B cell (primary cell): ENCODE data around the gene POLRMT. TPM values are rescaled to one million over a fixed set of nuclear protein-coding genes. Genes with fewer than 3 reads are reported as not detected.

Experiments used
- ATAC-seq: fragments of 200-7000 bp; cut with Tn5 transposase; one replicate; pipeline ENCODE4 v1.10.0; 2021; ENCODE audit warnings: low read depth, mild to moderate bottlenecking, moderate number of reproducible peaks, moderate library complexity
- CTCF ChIA-PET: fragments of 350-600 bp; sonication (Branson Sonifier 250); formaldehyde crosslinking; loops from one replicate; lab custom pipeline; 2021; ENCODE audit warnings: antibody characterized with exemption, inconsistent platforms; lab: Charles Lee
- POLR2A ChIA-PET: fragments of 350-600 bp; sonication (Branson Sonifier 250); formaldehyde crosslinking; loops from one replicate; lab custom pipeline; 2021; ENCODE audit warnings: antibody characterized with exemption; lab: Charles Lee
- DNase-seq: peaks from one replicate; pipeline ENCODE4 v3.0.0; 2013
- H2AFZ ChIP-seq: 2 replicates; pipeline ENCODE4 v1.6.1; 2012; ENCODE audit warnings: mild to moderate bottlenecking, low read depth, low read length; ENCODE audit not compliant: insufficient read depth, poor library complexity, severe bottlenecking
- H3K27ac ChIP-seq, 2 donors: 1 replicate in 1 of 2; 2 replicates in 1 of 2; pipeline ENCODE4 v1.5.1; 2012 to 2013; ENCODE audit warnings: low read length in 2 of 2, mild to moderate bottlenecking in 2 of 2, moderate library complexity in 1 of 2
- H3K27me3 ChIP-seq, 4 experiments: fragments of 200-600 bp in 1 of 4; sonication (generic) in 1 of 4; replicated peaks in 1 of 4; 1 replicate in 2 of 4; 2 replicates in 2 of 4; pipeline versions ENCODE4 v1.6.1 to v1.7.0; 2013 to 2016; ENCODE audit warnings: low read length in 3 of 4, mild to moderate bottlenecking in 2 of 4, mixed read lengths in 1 of 4, moderate library complexity in 1 of 4; ENCODE audit not compliant: insufficient read depth in 4 of 4, control insufficient read depth in 3 of 4; ENCODE audit errors: control extremely low read depth in 1 of 4
- H3K36me3 ChIP-seq, 2 experiments: replicated peaks in 1 of 2; 1 replicate in 1 of 2; 2 replicates in 1 of 2; pipeline versions ENCODE4 v1.6.1 to v1.7.1; 2013; ENCODE audit warnings: low read length in 1 of 2; ENCODE audit not compliant: insufficient read depth in 2 of 2, control insufficient read depth in 1 of 2; ENCODE audit errors: control extremely low read depth in 1 of 2, extremely low read depth in 1 of 2
- H3K4me1 ChIP-seq, 2 donors: fragments of 200-600 bp in 1 of 2; sonication (generic) in 1 of 2; 1 replicate in 1 of 2; 2 replicates in 1 of 2; pipeline versions ENCODE4 v1.5.1 to v1.6.1; 2013 to 2017; ENCODE audit warnings: low read length in 2 of 2; ENCODE audit not compliant: control insufficient read depth in 2 of 2, insufficient read depth in 2 of 2
- H3K4me2 ChIP-seq: replicated peaks from 2 replicates; pipeline ENCODE3; 2012; ENCODE audit warnings: mild to moderate bottlenecking, low read depth, low read length; ENCODE audit not compliant: poor library complexity, severe bottlenecking
- H3K4me3 ChIP-seq, 5 experiments: fragments of 200-600 bp in 1 of 5; sonication (generic) in 1 of 5; 1 replicate in 3 of 5; 2 replicates in 2 of 5; pipeline versions ENCODE4 v1.5.1 to v1.7.0; 2011 to 2016; ENCODE audit warnings: low read length in 4 of 5, mild to moderate bottlenecking in 4 of 5, low read depth in 2 of 5, control low read depth in 1 of 5, moderate library complexity in 1 of 5; ENCODE audit not compliant: insufficient read depth in 1 of 5; ENCODE audit errors: control extremely low read depth in 1 of 5, extremely low read depth in 1 of 5
- H3K79me2 ChIP-seq: fragments of 200-600 bp; sonication (generic); one replicate; pipeline ENCODE4 v1.6.0; 2016; ENCODE audit warnings: low read length; ENCODE audit not compliant: control insufficient read depth, insufficient read depth
- H3K9ac ChIP-seq: fragments of 200-600 bp; sonication (generic); 2 replicates; pipeline ENCODE4 v1.6.1; 2017; ENCODE audit warnings: mild to moderate bottlenecking, low read length, moderate library complexity
- H3K9me3 ChIP-seq, 3 donors: one replicate each; pipeline versions ENCODE4 v1.6.1 to v1.7.1; 2013; ENCODE audit warnings: low read length in 2 of 3; ENCODE audit not compliant: control insufficient read depth in 2 of 3, insufficient read depth in 1 of 3; ENCODE audit errors: control extremely low read depth in 1 of 3
- H4K20me1 ChIP-seq: 2 replicates; pipeline ENCODE4 v1.6.0; 2012; ENCODE audit warnings: mild to moderate bottlenecking, low read length; ENCODE audit not compliant: insufficient read depth, control insufficient read depth, poor library complexity, severe bottlenecking
- H3K27ac Mint-ChIP-seq: one replicate; pipeline ENCODE4 v1.8.0; 2021; ENCODE audit warnings: mixed read lengths
- H3K27me3 Mint-ChIP-seq: one replicate; pipeline ENCODE4 v1.8.0; 2021; ENCODE audit warnings: mixed read lengths
- H3K4me1 Mint-ChIP-seq: one replicate; pipeline ENCODE4 v1.8.0; 2021; ENCODE audit warnings: mixed read lengths
- H3K4me3 Mint-ChIP-seq: one replicate; pipeline ENCODE4 v1.8.0; 2021; ENCODE audit warnings: mixed read lengths
- H3K9me3 Mint-ChIP-seq: one replicate; pipeline ENCODE4 v1.8.0; 2022; ENCODE audit warnings: mixed read lengths; ENCODE audit not compliant: insufficient read depth
- CTCF ChIP-seq: fragments of 200-600 bp; IDR thresholded peaks from one replicate; pipeline ENCODE4 v1.8.0; 2022; ENCODE audit warnings: antibody characterized with exemption, mild to moderate bottlenecking
- EZH2 ChIP-seq: IDR thresholded peaks from 2 replicates; pipeline ENCODE4 v1.6.1; 2012; ENCODE audit warnings: borderline replicate concordance, low read depth, mild to moderate bottlenecking, moderate library complexity, low read length; ENCODE audit not compliant: insufficient read depth, poor library complexity, severe bottlenecking
- WGBS: methylation state at CpG from one replicate; pipeline ENCODE4 v1.1.5; 2013; ENCODE audit warnings: missing lambda C conversion rate; ENCODE audit not compliant: insufficient coverage; 5-methylcytosine and 5-hydroxymethylcytosine counted together
- intact Hi-C: fragments of 100-400 bp; cut with micrococcal nuclease; formaldehyde crosslinking; loops from one replicate; pipeline ENCODE4 v1.10.0; 2022
- polyA minus RNA-seq: library from RNA; depleted of rRNA, polyadenylated mRNA; stranded (reverse); fragments of >200 nt; gene quantifications from 2 replicates; pipeline ENCODE4 v1.2.3, GENCODE V29; 2012
- polyA plus RNA-seq: library from polyadenylated mRNA; depleted of rRNA; stranded (reverse); fragments of >200 nt; gene quantifications from 2 replicates; pipeline ENCODE4 v1.2.3, GENCODE V29; 2012
- total RNA-seq, 2 donors: library from RNA; stranded (reverse); fragments of 120-200 nt in 1 of 2; gene quantifications; 1 replicate in 1 of 2; 2 replicates in 1 of 2; pipeline versions ENCODE4 v1.2.3 to v1.2.4, GENCODE V29; 2013 to 2022

POLRMT gene
- 73.2 and 77.8 TPM in 2 replicates for total RNA-seq
- 43.6 TPM for total RNA-seq (2013)
- 98.0 and 106 TPM in 2 replicates for polyA plus RNA-seq
- 71.6 and 89.2 TPM in 2 replicates for polyA minus RNA-seq

GRCh38 chr19:633068-633785 is at the start of gene POLRMT:
Gene POLRMT (minus strand): TSS chr19:633537. CDS start chr19:633512, 25 bp downstream.
- Histone ChIP-seq H3K79me2 (peaks cover 56% of the 10 kb centered on the region), H3K27me3 (peaks cover 0 to 2% (median 0%) of the 10 kb centered on the region in 4 experiments), H2AFZ (peak within 1 kb of the TSS; percentile 87), H4K20me1 (peaks cover 40% of the 10 kb centered on the region), H3K4me2 (peak within 1 kb of the TSS; percentile 90), H3K9ac (peak within 1 kb of the TSS; percentile 79), H3K4me1 (peaks cover 14 to 41% of the 10 kb centered on the region in 2 donors), H3K27ac (peak within 1 kb of the TSS; percentile 52 to 75), H3K4me3 (peak within 1 kb of the TSS; percentile 72 to 93 (median 81)), H3K36me3 (peaks cover 0 to 18% of the 10 kb centered on the region in 2 experiments), H3K9me3 (no peaks in the 10 kb centered on the region)
- Mint-ChIP-seq H3K4me1 (peaks cover 34% of the 10 kb centered on the region), H3K9me3 (no peaks in the 10 kb centered on the region), H3K4me3 (peak within 1 kb of the TSS; percentile 91), H3K27me3 (no peaks in the 10 kb centered on the region), H3K27ac (peak within 1 kb of the TSS; percentile 89)
- intact Hi-C loops = loop anchor here (1.0 to 2.0 kb wide), 3 partner anchors 30 to 61 kb away; partner anchors contain the start of genes BSG and RNF126
- TF ChIP-seq EZH2 = no peak
- no peak for TF ChIP-seq CTCF
- CTCF ChIA-PET = interaction anchor here (0.7 to 1.0 kb wide), 2 partner anchors 27 to 210 kb away, joined by 3 to 5 read pairs; no protein-coding TSS in a partner anchor
- WGBS = under 1% methylated on average over 67 of the region's 67 CpGs
- POLR2A ChIA-PET = interaction anchor here (0.6 to 2.6 kb wide), 5 partner anchors 8 to 1031 kb away, joined by 3 to 20 read pairs (median 5); partner anchors contain the start of gene RNF126
- ATAC-seq (peak; percentile 96), DNase-seq (peak; percentile 99)
